Measurements from ENCODE around the gene KCNJ1. TPM values are rescaled to one million over a fixed set of nuclear protein-coding genes. Genes with fewer than 3 reads are reported as not detected.

KCNJ1 gene
- total RNA-seq, result not detected

GRCh38 chr11:128867277-128867676 is at the start of gene KCNJ1:
Gene KCNJ1, minus strand, starts transcription at chr11:128867296. Its CDS starts 27,053 bp downstream, at chr11:128840243.
- Mint-ChIP-seq H3K9me3 (no peaks in the 10 kb centered on the region), H3K27ac (no peak within 1 kb of the TSS), H3K36me3 (ENCODE audit: low read depth) (no peaks in the 10 kb centered on the region), H3K27me3 (peaks cover 2% of the 10 kb centered on the region), H3K4me3 (no peak within 1 kb of the TSS), H3K4me1 (ENCODE audit: low read depth) (no peaks in the 10 kb centered on the region)
- POLR2A ChIA-PET, result no interaction called here
- DNase-seq, result peak; percentile 56
- intact Hi-C loops (cut with micrococcal nuclease), result loop anchor here (10.0 kb wide), 1 partner anchor 832 kb away; no protein-coding TSS in a partner anchor
- CTCF ChIA-PET, result interaction anchor here (2.8 kb wide), 1 partner anchor 17 kb away, joined by 11 read pairs; no protein-coding TSS in a partner anchor
- TF ChIP-seq, protein P1, sequence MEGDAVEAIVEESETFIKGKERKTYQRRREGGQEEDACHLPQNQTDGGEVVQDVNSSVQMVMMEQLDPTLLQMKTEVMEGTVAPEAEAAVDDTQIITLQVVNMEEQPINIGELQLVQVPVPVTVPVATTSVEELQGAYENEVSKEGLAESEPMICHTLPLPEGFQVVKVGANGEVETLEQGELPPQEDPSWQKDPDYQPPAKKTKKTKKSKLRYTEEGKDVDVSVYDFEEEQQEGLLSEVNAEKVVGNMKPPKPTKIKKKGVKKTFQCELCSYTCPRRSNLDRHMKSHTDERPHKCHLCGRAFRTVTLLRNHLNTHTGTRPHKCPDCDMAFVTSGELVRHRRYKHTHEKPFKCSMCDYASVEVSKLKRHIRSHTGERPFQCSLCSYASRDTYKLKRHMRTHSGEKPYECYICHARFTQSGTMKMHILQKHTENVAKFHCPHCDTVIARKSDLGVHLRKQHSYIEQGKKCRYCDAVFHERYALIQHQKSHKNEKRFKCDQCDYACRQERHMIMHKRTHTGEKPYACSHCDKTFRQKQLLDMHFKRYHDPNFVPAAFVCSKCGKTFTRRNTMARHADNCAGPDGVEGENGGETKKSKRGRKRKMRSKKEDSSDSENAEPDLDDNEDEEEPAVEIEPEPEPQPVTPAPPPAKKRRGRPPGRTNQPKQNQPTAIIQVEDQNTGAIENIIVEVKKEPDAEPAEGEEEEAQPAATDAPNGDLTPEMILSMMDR (IDR thresholded peaks at IDR 0.05), result no peak
- ATAC-seq, result peak; percentile 31

DNA sequence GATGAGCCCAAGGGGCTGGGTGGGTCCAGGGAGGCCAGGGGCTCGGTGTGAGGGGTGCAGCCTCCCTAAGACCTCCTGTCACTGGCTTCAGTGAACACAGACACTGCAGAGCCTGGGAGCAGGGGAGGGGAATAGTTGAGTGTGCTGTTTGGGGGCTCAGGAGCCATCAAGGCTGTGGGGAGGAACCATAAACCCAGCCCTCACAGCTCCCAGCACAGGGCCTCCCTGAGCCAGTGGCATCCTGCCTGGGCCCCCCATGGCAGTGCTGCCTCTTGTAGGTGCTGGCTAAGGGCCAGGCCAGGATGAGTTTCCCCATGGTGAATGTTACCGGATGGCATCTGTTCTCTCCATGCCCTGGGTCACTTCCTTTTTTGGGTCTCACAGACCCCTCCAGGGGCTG is 49.6 kb upstream of the KCNJ1 start:
- CTCF ChIA-PET, result interaction anchor here (0.7 to 3.6 kb wide), 3 partner anchors 11 to 60 kb away, joined by 3 to 22 read pairs (median 3); no protein-coding TSS in a partner anchor

GRCh38 chr11:128916037-128916572 is 49.0 kb upstream of the KCNJ1 start:
- Mint-ChIP-seq H3K4me3 (no peak overlapping the region), H3K27ac (no peak overlapping the region), H3K4me1 (ENCODE audit: low read depth) (peaks cover 4% of the 10 kb centered on the region), H3K36me3 (ENCODE audit: low read depth) (no peaks in the 10 kb centered on the region), H3K9me3 (no peaks in the 10 kb centered on the region), H3K27me3 (peaks cover 7% of the 10 kb centered on the region)
- CTCF ChIA-PET, result interaction anchor here (0.7 kb wide), 1 partner anchor 10 kb away, joined by 3 read pairs; no protein-coding TSS in a partner anchor
- TF ChIP-seq, protein P1 (IDR thresholded peaks at IDR 0.05), result no peak
- POLR2A ChIA-PET, result no interaction called here
- ATAC-seq, result no peak
- DNase-seq, result no peak
- intact Hi-C loops (cut with micrococcal nuclease), result no loop called here

More for the DNA sequence above, 49.6 kb upstream of the KCNJ1 start:
- TF ChIP-seq, protein P1 (IDR thresholded peaks at IDR 0.05), result no peak
- H3K4me1 Mint-ChIP-seq (ENCODE audit: low read depth), result peaks cover 4% of the 10 kb centered on the region
- POLR2A ChIA-PET, result no interaction called here
- H3K4me3 Mint-ChIP-seq, result no peak overlapping the region
- intact Hi-C loops (cut with micrococcal nuclease), result no loop called here
- ATAC-seq (no peak), DNase-seq (no peak)
- H3K9me3 Mint-ChIP-seq, result no peaks in the 10 kb centered on the region
- H3K36me3 Mint-ChIP-seq (ENCODE audit: low read depth), result no peaks in the 10 kb centered on the region
- H3K27me3 Mint-ChIP-seq, result peaks cover 7% of the 10 kb centered on the region
- no peak overlapping the region for H3K27ac Mint-ChIP-seq

GRCh38 chr11:128915149-128915521 is 48.0 kb upstream of the KCNJ1 start:
- no peak overlapping the region for H3K4me3 Mint-ChIP-seq
- no peaks in the 10 kb centered on the region for H3K36me3 Mint-ChIP-seq (ENCODE audit: low read depth)
- peaks cover 10% of the 10 kb centered on the region for H3K27me3 Mint-ChIP-seq
- peaks cover 4% of the 10 kb centered on the region for H3K4me1 Mint-ChIP-seq (ENCODE audit: low read depth)
- TF ChIP-seq, protein P1 (IDR thresholded peaks at IDR 0.05), result no peak
- H3K27ac Mint-ChIP-seq, result no peak overlapping the region
- DNase-seq, result no peak
- intact Hi-C loops (cut with micrococcal nuclease), result no loop called here
- ChIA-PET POLR2A (no interaction called here), CTCF (interaction anchor here (1.7 kb wide), 1 partner anchor 9 kb away, joined by 7 read pairs; no protein-coding TSS in a partner anchor)
- no peaks in the 10 kb centered on the region for H3K9me3 Mint-ChIP-seq
- no peak for ATAC-seq
